MCF 10A (cell line): Measurements from ENCODE around the gene NR5A2. TPM values are rescaled to one million over a fixed set of nuclear protein-coding genes. Genes with fewer than 3 reads are reported as not detected.

Experiments
- BruUV-seq: library from RNA; stranded (reverse); fragments of 400-500 nt; replicated peaks from 2 replicates; lab custom pipeline; 2021; lab: Mats Ljungman, UMichigan
- CTCF ChIA-PET: fragments of 300-600 bp; sonication (Branson Sonifier 250); formaldehyde crosslinking; extraction: SDS; loops from one replicate; lab custom pipeline; 2021; ENCODE audit warnings: antibody characterized with exemption, inconsistent platforms; lab: Yijun Ruan, JAX
- POLR2A ChIA-PET: fragments of 300-600, 350-650 bp; sonication (Branson Sonifier 250); formaldehyde crosslinking; extraction: SDS; loops from one replicate; lab custom pipeline; 2020; ENCODE audit warnings: antibody characterized with exemption, inconsistent platforms; lab: Yijun Ruan, JAX
- DNase-seq: peaks from one replicate; pipeline ENCODE4 v3.0.0-alpha.2; 2018; ENCODE audit not compliant: unreplicated experiment
- H3K27ac Mint-ChIP-seq: one replicate; pipeline ENCODE4 v1.8.0; 2022; ENCODE audit warnings: mild to moderate bottlenecking, low read depth, mixed read lengths; ENCODE audit not compliant: unreplicated experiment
- H3K27me3 Mint-ChIP-seq: one replicate; pipeline ENCODE4 v1.8.0; 2022; ENCODE audit warnings: mixed read lengths; ENCODE audit not compliant: insufficient read depth, unreplicated experiment
- H3K36me3 Mint-ChIP-seq: one replicate; pipeline ENCODE4 v1.8.0; 2022; ENCODE audit warnings: mild to moderate bottlenecking, moderate library complexity, mixed read lengths; ENCODE audit not compliant: insufficient read depth, unreplicated experiment
- H3K4me1 Mint-ChIP-seq: one replicate; pipeline ENCODE4 v1.8.0; 2022; ENCODE audit warnings: mixed read lengths; ENCODE audit not compliant: insufficient read depth, unreplicated experiment
- H3K4me3 Mint-ChIP-seq: one replicate; pipeline ENCODE4 v1.8.0; 2022; ENCODE audit warnings: mild to moderate bottlenecking, moderate library complexity, mixed read lengths; ENCODE audit not compliant: unreplicated experiment
- H3K9me3 Mint-ChIP-seq: one replicate; pipeline ENCODE4 v1.8.0; 2022; ENCODE audit warnings: mixed read lengths; ENCODE audit not compliant: unreplicated experiment
- CTCF ChIP-seq: fragments of 200-600 bp; IDR thresholded peaks from one replicate; pipeline ENCODE4 v1.8.0; 2022; ENCODE audit warnings: antibody characterized with exemption, mild to moderate bottlenecking; ENCODE audit not compliant: unreplicated experiment
- intact Hi-C: fragments of 100-400 bp; cut with micrococcal nuclease; formaldehyde crosslinking; loops from 2 replicates; pipeline ENCODE4 v1.14.1; 2022
- total RNA-seq: library from RNA; stranded (reverse); gene quantifications from 2 replicates; pipeline ENCODE4 v1.2.3, GENCODE V29; 2022

Gene NR5A2
- total RNA-seq, 1 experiment from 2014 or later = 0.09 TPM

GRCh38 chr1:200090252-200091159, 63.0 kb downstream of the NR5A2 start:
- no peak overlapping the region for H3K4me3 Mint-ChIP-seq
- POLR2A ChIA-PET = no interaction called here
- H3K27me3 Mint-ChIP-seq = no peaks in the 10 kb centered on the region
- H3K4me1 Mint-ChIP-seq = peaks cover 5% of the 10 kb centered on the region
- no TSS peak for BruUV-seq
- peak; percentile 16 for TF ChIP-seq CTCF
- no peak overlapping the region for H3K27ac Mint-ChIP-seq
- no peaks in the 10 kb centered on the region for H3K36me3 Mint-ChIP-seq
- peaks cover 6% of the 10 kb centered on the region for H3K9me3 Mint-ChIP-seq
- intact Hi-C loops = no loop called here
- CTCF ChIA-PET = interaction anchor here (0.7 to 1.5 kb wide), 3 partner anchors 9 to 404 kb away, joined by 3 to 4 read pairs (median 4); no protein-coding TSS in a partner anchor
- peak; percentile 25 for DNase-seq

GRCh38 chr1:200095057-200095577, 67.6 kb downstream of the NR5A2 start:
- Mint-ChIP-seq H3K27ac (no peak overlapping the region), H3K9me3 (no peaks in the 10 kb centered on the region), H3K27me3 (no peaks in the 10 kb centered on the region), H3K36me3 (no peaks in the 10 kb centered on the region), H3K4me1 (peaks cover 9% of the 10 kb centered on the region), H3K4me3 (no peak overlapping the region)
- POLR2A ChIA-PET = interaction anchor here (0.6 kb wide), 2 partner anchors 54 to 449 kb away, joined by 3 to 5 read pairs; no protein-coding TSS in a partner anchor
- no TSS peak for BruUV-seq
- CTCF ChIA-PET = interaction anchor here (0.7 kb wide), 1 partner anchor 876 kb away, joined by 4 read pairs; no protein-coding TSS in a partner anchor
- no peak for TF ChIP-seq CTCF
- intact Hi-C loops = no loop called here
- DNase-seq = peak; percentile 18

GRCh38 chr1:200096774-200097173, 69.3 kb downstream of the NR5A2 start:
- no peak for TF ChIP-seq CTCF
- Mint-ChIP-seq H3K27ac (no peak overlapping the region), H3K27me3 (no peaks in the 10 kb centered on the region), H3K4me1 (peaks cover 9% of the 10 kb centered on the region), H3K4me3 (no peak overlapping the region), H3K36me3 (no peaks in the 10 kb centered on the region), H3K9me3 (no peaks in the 10 kb centered on the region)
- CTCF ChIA-PET = no interaction called here
- no peak for DNase-seq
- POLR2A ChIA-PET = interaction anchor here (0.5 kb wide), 1 partner anchor 386 kb away, joined by 3 read pairs; no protein-coding TSS in a partner anchor
- intact Hi-C loops = no loop called here
- BruUV-seq = no TSS peak

- POLR2A ChIA-PET = interaction anchor here (0.6 to 1.0 kb wide), 2 partner anchors 13 to 66 kb away, joined by 3 to 6 read pairs; no protein-coding TSS in a partner anchor
- Mint-ChIP-seq H3K9me3 (no peaks in the 10 kb centered on the region), H3K36me3 (no peaks in the 10 kb centered on the region), H3K27me3 (no peaks in the 10 kb centered on the region), H3K4me1 (peaks cover 9% of the 10 kb centered on the region), H3K4me3 (no peak overlapping the region), H3K27ac (no peak overlapping the region)
- no peak for TF ChIP-seq CTCF
- CTCF ChIA-PET = interaction anchor here (1.4 kb wide), 1 partner anchor 10 kb away, joined by 8 read pairs; no protein-coding TSS in a partner anchor
- BruUV-seq = no TSS peak
- intact Hi-C loops = no loop called here
- DNase-seq = peak; percentile 52
Observed at GRCh38 chr1:200099040-200099439, 71.5 kb downstream of the NR5A2 start.
